ENCODE results near the gene FKBP1A.

FKBP1A gene

DNA sequence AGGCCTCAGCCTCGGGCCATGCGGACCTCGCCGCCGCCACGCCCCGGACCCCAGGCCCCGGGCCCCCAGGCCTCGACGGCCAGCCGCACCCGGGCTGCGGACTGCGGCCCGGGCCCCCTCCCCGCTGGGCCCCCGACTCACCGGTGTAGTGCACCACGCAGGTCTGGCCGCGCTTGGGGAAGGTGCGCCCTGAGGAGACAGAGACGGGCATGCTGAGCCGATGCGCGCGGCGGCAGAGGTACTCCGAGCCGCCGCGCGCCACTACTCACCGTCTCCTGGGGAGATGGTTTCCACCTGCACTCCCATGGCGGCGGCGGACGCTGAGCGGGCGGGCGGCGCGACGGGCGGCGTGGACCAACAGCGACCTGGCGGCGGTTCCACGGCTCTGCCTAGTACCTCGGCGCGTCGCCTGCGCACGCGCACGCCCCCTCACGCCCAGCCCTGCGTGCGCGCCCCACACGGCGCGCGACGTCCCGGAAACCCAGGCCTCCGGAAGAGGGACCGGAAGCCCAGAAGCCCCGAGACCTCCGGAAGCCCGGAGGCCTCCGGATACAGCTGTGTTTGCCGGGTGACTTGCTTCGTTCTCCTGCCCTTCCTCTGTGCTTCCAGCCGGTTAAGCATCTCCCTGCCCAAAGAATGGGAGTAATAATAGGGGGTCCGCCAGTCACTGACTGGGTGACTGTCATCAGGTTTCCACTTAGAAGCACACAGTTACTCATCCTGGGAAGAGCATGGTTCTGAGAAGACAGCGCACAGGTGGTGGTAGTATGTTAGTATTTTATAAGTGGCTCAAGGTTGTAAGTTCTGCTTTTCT lies at the start of gene FKBP1A (continued):
- TF ChIP-seq GFI1B (tag by site-specific recombination; IDR thresholded peaks at IDR 0.05), result no peak
- TF ChIP-seq, protein P1, sequence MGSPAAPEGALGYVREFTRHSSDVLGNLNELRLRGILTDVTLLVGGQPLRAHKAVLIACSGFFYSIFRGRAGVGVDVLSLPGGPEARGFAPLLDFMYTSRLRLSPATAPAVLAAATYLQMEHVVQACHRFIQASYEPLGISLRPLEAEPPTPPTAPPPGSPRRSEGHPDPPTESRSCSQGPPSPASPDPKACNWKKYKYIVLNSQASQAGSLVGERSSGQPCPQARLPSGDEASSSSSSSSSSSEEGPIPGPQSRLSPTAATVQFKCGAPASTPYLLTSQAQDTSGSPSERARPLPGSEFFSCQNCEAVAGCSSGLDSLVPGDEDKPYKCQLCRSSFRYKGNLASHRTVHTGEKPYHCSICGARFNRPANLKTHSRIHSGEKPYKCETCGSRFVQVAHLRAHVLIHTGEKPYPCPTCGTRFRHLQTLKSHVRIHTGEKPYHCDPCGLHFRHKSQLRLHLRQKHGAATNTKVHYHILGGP (tag by site-specific recombination; IDR thresholded peaks at IDR 0.05), result no peak
- TF ChIP-seq OSR2 (tag by site-specific recombination; IDR thresholded peaks at IDR 0.05), result no peak
- TF ChIP-seq, protein P2, sequence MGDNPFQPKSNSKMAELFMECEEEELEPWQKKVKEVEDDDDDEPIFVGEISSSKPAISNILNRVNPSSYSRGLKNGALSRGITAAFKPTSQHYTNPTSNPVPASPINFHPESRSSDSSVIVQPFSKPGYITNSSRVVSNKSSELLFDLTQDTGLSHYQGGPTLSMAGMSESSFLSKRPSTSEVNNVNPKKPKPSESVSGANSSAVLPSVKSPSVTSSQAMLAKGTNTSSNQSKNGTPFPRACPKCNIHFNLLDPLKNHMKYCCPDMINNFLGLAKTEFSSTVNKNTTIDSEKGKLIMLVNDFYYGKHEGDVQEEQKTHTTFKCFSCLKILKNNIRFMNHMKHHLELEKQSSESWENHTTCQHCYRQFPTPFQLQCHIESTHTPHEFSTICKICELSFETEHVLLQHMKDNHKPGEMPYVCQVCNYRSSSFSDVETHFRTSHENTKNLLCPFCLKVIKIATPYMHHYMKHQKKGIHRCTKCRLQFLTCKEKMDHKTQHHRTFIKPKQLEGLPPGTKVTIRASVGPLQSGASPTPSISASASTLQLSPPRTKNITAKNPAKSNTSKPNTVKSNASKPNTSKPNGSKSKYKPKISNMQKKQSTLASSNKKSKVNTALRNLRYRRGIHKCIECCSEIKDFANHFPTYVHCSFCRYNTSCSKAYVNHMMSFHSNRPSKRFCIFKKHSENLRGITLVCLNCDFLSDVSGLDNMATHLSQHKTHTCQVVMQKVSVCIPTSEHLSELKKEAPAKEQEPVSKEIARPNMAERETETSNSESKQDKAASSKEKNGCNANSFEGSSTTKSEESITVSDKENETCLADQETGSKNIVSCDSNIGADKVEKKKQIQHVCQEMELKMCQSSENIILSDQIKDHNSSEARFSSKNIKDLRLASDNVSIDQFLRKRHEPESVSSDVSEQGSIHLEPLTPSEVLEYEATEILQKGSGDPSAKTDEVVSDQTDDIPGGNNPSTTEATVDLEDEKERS (tag by site-specific recombination; IDR thresholded peaks at IDR 0.05), result no peak
- TF ChIP-seq ZNF354C (tag by site-specific recombination; IDR thresholded peaks at IDR 0.05; ENCODE audit: borderline replicate concordance, low read depth), result no peak
- TF ChIP-seq, protein P3, sequence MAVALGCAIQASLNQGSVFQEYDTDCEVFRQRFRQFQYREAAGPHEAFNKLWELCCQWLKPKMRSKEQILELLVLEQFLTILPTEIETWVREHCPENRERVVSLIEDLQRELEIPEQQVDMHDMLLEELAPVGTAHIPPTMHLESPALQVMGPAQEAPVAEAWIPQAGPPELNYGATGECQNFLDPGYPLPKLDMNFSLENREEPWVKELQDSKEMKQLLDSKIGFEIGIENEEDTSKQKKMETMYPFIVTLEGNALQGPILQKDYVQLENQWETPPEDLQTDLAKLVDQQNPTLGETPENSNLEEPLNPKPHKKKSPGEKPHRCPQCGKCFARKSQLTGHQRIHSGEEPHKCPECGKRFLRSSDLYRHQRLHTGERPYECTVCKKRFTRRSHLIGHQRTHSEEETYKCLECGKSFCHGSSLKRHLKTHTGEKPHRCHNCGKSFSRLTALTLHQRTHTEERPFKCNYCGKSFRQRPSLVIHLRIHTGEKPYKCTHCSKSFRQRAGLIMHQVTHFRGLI (tag by site-specific recombination; IDR thresholded peaks at IDR 0.05), result peak; percentile 70; the same call in 1 of the 2 replicates
- TF ChIP-seq, protein P4, sequence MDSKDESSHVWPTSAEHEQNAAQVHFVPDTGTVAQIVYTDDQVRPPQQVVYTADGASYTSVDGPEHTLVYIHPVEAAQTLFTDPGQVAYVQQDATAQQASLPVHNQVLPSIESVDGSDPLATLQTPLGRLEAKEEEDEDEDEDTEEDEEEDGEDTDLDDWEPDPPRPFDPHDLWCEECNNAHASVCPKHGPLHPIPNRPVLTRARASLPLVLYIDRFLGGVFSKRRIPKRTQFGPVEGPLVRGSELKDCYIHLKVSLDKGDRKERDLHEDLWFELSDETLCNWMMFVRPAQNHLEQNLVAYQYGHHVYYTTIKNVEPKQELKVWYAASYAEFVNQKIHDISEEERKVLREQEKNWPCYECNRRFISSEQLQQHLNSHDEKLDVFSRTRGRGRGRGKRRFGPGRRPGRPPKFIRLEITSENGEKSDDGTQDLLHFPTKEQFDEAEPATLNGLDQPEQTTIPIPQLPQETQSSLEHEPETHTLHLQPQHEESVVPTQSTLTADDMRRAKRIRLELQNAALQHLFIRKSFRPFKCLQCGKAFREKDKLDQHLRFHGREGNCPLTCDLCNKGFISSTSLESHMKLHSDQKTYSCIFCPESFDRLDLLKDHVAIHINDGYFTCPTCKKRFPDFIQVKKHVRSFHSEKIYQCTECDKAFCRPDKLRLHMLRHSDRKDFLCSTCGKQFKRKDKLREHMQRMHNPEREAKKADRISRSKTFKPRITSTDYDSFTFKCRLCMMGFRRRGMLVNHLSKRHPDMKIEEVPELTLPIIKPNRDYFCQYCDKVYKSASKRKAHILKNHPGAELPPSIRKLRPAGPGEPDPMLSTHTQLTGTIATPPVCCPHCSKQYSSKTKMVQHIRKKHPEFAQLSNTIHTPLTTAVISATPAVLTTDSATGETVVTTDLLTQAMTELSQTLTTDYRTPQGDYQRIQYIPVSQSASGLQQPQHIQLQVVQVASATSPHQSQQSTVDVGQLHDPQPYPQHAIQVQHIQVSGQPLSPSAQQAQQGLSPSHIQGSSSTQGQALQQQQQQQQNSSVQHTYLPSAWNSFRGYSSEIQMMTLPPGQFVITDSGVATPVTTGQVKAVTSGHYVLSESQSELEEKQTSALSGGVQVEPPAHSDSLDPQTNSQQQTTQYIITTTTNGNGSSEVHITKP (tag by site-specific recombination; IDR thresholded peaks at IDR 0.05), result no peak
- no peak for TF ChIP-seq HOXC10 (CRISPR knock-in tag; IDR thresholded peaks at IDR 0.05)
- TF ChIP-seq, protein P5, sequence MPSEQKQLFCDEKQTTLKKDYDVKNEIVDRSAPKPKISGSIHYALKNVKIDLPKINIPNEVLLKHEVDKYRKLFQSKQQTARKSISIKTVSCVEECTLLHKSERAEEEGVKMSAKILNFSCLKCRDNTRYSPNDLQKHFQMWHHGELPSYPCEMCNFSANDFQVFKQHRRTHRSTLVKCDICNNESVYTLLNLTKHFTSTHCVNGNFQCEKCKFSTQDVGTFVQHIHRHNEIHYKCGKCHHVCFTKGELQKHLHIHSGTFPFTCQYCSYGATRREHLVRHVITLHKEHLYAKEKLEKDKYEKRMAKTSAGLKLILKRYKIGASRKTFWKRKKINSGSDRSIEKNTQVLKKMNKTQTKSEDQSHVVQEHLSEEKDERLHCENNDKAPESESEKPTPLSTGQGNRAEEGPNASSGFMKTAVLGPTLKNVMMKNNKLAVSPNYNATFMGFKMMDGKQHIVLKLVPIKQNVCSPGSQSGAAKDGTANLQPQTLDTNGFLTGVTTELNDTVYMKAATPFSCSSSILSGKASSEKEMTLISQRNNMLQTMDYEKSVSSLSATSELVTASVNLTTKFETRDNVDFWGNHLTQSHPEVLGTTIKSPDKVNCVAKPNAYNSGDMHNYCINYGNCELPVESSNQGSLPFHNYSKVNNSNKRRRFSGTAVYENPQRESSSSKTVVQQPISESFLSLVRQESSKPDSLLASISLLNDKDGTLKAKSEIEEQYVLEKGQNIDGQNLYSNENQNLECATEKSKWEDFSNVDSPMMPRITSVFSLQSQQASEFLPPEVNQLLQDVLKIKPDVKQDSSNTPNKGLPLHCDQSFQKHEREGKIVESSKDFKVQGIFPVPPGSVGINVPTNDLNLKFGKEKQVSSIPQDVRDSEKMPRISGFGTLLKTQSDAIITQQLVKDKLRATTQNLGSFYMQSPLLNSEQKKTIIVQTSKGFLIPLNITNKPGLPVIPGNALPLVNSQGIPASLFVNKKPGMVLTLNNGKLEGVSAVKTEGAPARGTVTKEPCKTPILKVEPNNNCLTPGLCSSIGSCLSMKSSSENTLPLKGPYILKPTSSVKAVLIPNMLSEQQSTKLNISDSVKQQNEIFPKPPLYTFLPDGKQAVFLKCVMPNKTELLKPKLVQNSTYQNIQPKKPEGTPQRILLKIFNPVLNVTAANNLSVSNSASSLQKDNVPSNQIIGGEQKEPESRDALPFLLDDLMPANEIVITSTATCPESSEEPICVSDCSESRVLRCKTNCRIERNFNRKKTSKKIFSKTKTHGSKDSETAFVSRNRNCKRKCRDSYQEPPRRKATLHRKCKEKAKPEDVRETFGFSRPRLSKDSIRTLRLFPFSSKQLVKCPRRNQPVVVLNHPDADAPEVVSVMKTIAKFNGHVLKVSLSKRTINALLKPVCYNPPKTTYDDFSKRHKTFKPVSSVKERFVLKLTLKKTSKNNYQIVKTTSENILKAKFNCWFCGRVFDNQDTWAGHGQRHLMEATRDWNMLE (tag by site-specific recombination; conservative IDR thresholded peaks at IDR 0.05; ENCODE audit: low read depth), result peak; percentile 98
- no peak for TF ChIP-seq BCL11B (tag by site-specific recombination; IDR thresholded peaks at IDR 0.05; ENCODE audit: low read depth)
- no peak for TF ChIP-seq ZNF777 (tag by site-specific recombination; IDR thresholded peaks at IDR 0.05; ENCODE audit: borderline replicate concordance)
- peak; percentile 61 for TF ChIP-seq ZFHX2 (tag by site-specific recombination; conservative IDR thresholded peaks at IDR 0.05)
- no peak for TF ChIP-seq ZNF133 (tag by site-specific recombination; IDR thresholded peaks at IDR 0.05)
- TF ChIP-seq, protein P6, sequence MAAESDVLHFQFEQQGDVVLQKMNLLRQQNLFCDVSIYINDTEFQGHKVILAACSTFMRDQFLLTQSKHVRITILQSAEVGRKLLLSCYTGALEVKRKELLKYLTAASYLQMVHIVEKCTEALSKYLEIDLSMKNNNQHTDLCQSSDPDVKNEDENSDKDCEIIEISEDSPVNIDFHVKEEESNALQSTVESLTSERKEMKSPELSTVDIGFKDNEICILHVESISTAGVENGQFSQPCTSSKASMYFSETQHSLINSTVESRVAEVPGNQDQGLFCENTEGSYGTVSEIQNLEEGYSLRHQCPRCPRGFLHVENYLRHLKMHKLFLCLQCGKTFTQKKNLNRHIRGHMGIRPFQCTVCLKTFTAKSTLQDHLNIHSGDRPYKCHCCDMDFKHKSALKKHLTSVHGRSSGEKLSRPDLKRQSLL (tag by site-specific recombination; IDR thresholded peaks at IDR 0.05), result no peak
- TF ChIP-seq ZNF37A (tag by site-specific recombination; IDR thresholded peaks at IDR 0.05), result no peak
- no peak for TF ChIP-seq ZNF10 (tag by site-specific recombination; IDR thresholded peaks at IDR 0.05)
- TF ChIP-seq ZNF473 (tag by site-specific recombination; IDR thresholded peaks at IDR 0.05), result no peak
- no peak for TF ChIP-seq ZNF266 (tag by site-specific recombination; IDR thresholded peaks at IDR 0.05; ENCODE audit: low read depth)
- TF ChIP-seq ZNF302 (tag by site-specific recombination; IDR thresholded peaks at IDR 0.05; ENCODE audit: low read depth), result no peak
- no peak for TF ChIP-seq ZNF654 (tag by site-specific recombination; IDR thresholded peaks at IDR 0.05; ENCODE audit: low read depth)
- TF ChIP-seq ZNF830 (tag by site-specific recombination; IDR thresholded peaks at IDR 0.05; ENCODE audit: low read depth), result no peak
- TF ChIP-seq ZNF423 (tag by site-specific recombination; IDR thresholded peaks at IDR 0.05), result no peak
- no peak for TF ChIP-seq ZNF561 (tag by site-specific recombination; IDR thresholded peaks at IDR 0.05; ENCODE audit: borderline replicate concordance)
